ENCODE results near the gene TNIK. TPM values are rescaled to one million over a fixed set of nuclear protein-coding genes. Genes with fewer than 3 reads are reported as not detected.
"Not testable (repeated sequence)": the region's sequence is repeated elsewhere in the genome, so short reads cannot be mapped to it uniquely, and the experiment has no call there.

The TNIK gene
- total RNA-seq, 2 donors from 2014 or later, result 96.4 to 98.9 TPM

GRCh38 chr3:171393032-171393744 is 67.0 kb downstream of the TNIK start:
- ATAC-seq (no peak), DNase-seq (no peak)
- Mint-ChIP-seq H3K27ac (no peak overlapping the region), H3K36me3 (ENCODE audit: low read depth) (no peaks in the 10 kb centered on the region), H3K27me3 (no peaks in the 10 kb centered on the region), H3K4me3 (no peak overlapping the region), H3K4me1 (peaks cover 30% of the 10 kb centered on the region)
- no peaks in the 10 kb centered on the region for H3K9me3 ChIP-seq (ENCODE audit: control insufficient read depth, low read length, poor library complexity, severe bottlenecking)

GRCh38 chr3:171391432-171391831 is 68.8 kb downstream of the TNIK start:
- DNase-seq (no peak), ATAC-seq (no peak)
- Mint-ChIP-seq H3K27me3 (no peaks in the 10 kb centered on the region), H3K27ac (no peak overlapping the region), H3K4me1 (peaks cover 38% of the 10 kb centered on the region), H3K4me3 (no peak overlapping the region), H3K36me3 (ENCODE audit: low read depth) (no peaks in the 10 kb centered on the region)
- no peaks in the 10 kb centered on the region for H3K9me3 ChIP-seq (ENCODE audit: control insufficient read depth, low read length, poor library complexity, severe bottlenecking)

GRCh38 chr3:171390051-171390941 is 69.9 kb downstream of the TNIK start:
- Mint-ChIP-seq H3K4me3 (no peak overlapping the region), H3K27me3 (no peaks in the 10 kb centered on the region), H3K4me1 (peaks cover 36% of the 10 kb centered on the region), H3K36me3 (ENCODE audit: low read depth) (no peaks in the 10 kb centered on the region), H3K27ac (no peak overlapping the region)
- H3K9me3 ChIP-seq (ENCODE audit: control insufficient read depth, low read length, poor library complexity, severe bottlenecking), result no peaks in the 10 kb centered on the region
- DNase-seq (no peak), ATAC-seq (no peak)

- no peak for DNase-seq
- Mint-ChIP-seq H3K27ac (no peak overlapping the region), H3K27me3 (no peaks in the 10 kb centered on the region), H3K36me3 (ENCODE audit: low read depth) (no peaks in the 10 kb centered on the region), H3K4me3 (no peak overlapping the region), H3K4me1 (peaks cover 35% of the 10 kb centered on the region)
- no peaks in the 10 kb centered on the region for H3K9me3 ChIP-seq (ENCODE audit: control insufficient read depth, low read length, poor library complexity, severe bottlenecking)
- no peak for ATAC-seq
These were observed 70.7 kb downstream of the TNIK start for GRCh38 chr3:171389491-171389890.

GRCh38 chr3:171388527-171388926 is 71.7 kb downstream of the TNIK start:
- H3K9me3 ChIP-seq (ENCODE audit: control insufficient read depth, low read length, poor library complexity, severe bottlenecking), result no peaks in the 10 kb centered on the region
- Mint-ChIP-seq H3K27ac (peak overlapping the region; percentile 64), H3K4me3 (no peak overlapping the region), H3K4me1 (peaks cover 44% of the 10 kb centered on the region), H3K36me3 (ENCODE audit: low read depth) (no peaks in the 10 kb centered on the region), H3K27me3 (no peaks in the 10 kb centered on the region)
- DNase-seq (no peak), ATAC-seq (no peak)

GRCh38 chr3:171387062-171387461 is 73.1 kb downstream of the TNIK start:
- H3K4me1 Mint-ChIP-seq, result peaks cover 44% of the 10 kb centered on the region
- DNase-seq (no peak), ATAC-seq (no peak)
- no peak overlapping the region for H3K27ac Mint-ChIP-seq
- no peak overlapping the region for H3K4me3 Mint-ChIP-seq
- no peaks in the 10 kb centered on the region for H3K36me3 Mint-ChIP-seq (ENCODE audit: low read depth)
- H3K9me3 ChIP-seq (ENCODE audit: control insufficient read depth, low read length, poor library complexity, severe bottlenecking), result no peaks in the 10 kb centered on the region
- no peaks in the 10 kb centered on the region for H3K27me3 Mint-ChIP-seq

- ATAC-seq (no peak), DNase-seq (no peak)
- no peaks in the 10 kb centered on the region for H3K36me3 Mint-ChIP-seq (ENCODE audit: low read depth)
- peaks cover 53% of the 10 kb centered on the region for H3K4me1 Mint-ChIP-seq
- no peaks in the 10 kb centered on the region for H3K27me3 Mint-ChIP-seq
- H3K27ac Mint-ChIP-seq, result peak overlapping the region; percentile 12
- H3K4me3 Mint-ChIP-seq, result no peak overlapping the region
- no peaks in the 10 kb centered on the region for H3K9me3 ChIP-seq (ENCODE audit: control insufficient read depth, low read length, poor library complexity, severe bottlenecking)
These were observed 75.1 kb downstream of the TNIK start for GRCh38 chr3:171385086-171385485.

- no peaks in the 10 kb centered on the region for H3K9me3 ChIP-seq (ENCODE audit: control insufficient read depth, low read length, poor library complexity, severe bottlenecking)
- H3K4me3 Mint-ChIP-seq, result no peak overlapping the region
- H3K36me3 Mint-ChIP-seq (ENCODE audit: low read depth), result no peaks in the 10 kb centered on the region
- H3K4me1 Mint-ChIP-seq, result peaks cover 51% of the 10 kb centered on the region
- DNase-seq (no peak), ATAC-seq (no peak)
- H3K27ac Mint-ChIP-seq, result peak overlapping the region; percentile 84
- H3K27me3 Mint-ChIP-seq, result no peaks in the 10 kb centered on the region
These were observed 75.9 kb downstream of the TNIK start for GRCh38 chr3:171384101-171384891.

GRCh38 chr3:171383206-171384018 is 76.8 kb downstream of the TNIK start:
- H3K4me3 Mint-ChIP-seq, result no peak overlapping the region
- H3K27ac Mint-ChIP-seq, result peak overlapping the region; percentile 84
- H3K4me1 Mint-ChIP-seq, result peaks cover 48% of the 10 kb centered on the region
- H3K36me3 Mint-ChIP-seq (ENCODE audit: low read depth), result no peaks in the 10 kb centered on the region
- no peaks in the 10 kb centered on the region for H3K27me3 Mint-ChIP-seq
- no peak for ATAC-seq
- no peak for DNase-seq
- no peaks in the 10 kb centered on the region for H3K9me3 ChIP-seq (ENCODE audit: control insufficient read depth, low read length, poor library complexity, severe bottlenecking)

- ATAC-seq; DNase-seq; H3K9me3 ChIP-seq (ENCODE audit: control insufficient read depth, low read length, poor library complexity, severe bottlenecking); H3K27ac Mint-ChIP-seq; H3K27me3 Mint-ChIP-seq; H3K4me3 Mint-ChIP-seq; H3K36me3 Mint-ChIP-seq (ENCODE audit: low read depth): not testable (repeated sequence)
- peaks cover 45% of the 10 kb centered on the region for H3K4me1 Mint-ChIP-seq
These were observed 77.9 kb downstream of the TNIK start for GRCh38 chr3:171382347-171382746.

GRCh38 chr3:171380711-171381425 is 79.3 kb downstream of the TNIK start:
- H3K27me3 Mint-ChIP-seq, result no peaks in the 10 kb centered on the region
- H3K4me1 Mint-ChIP-seq, result peaks cover 50% of the 10 kb centered on the region
- no peaks in the 10 kb centered on the region for H3K36me3 Mint-ChIP-seq (ENCODE audit: low read depth)
- DNase-seq (no peak), ATAC-seq (no peak)
- H3K4me3 Mint-ChIP-seq, result no peak overlapping the region
- no peak overlapping the region for H3K27ac Mint-ChIP-seq
- H3K9me3 ChIP-seq (ENCODE audit: control insufficient read depth, low read length, poor library complexity, severe bottlenecking), result no peaks in the 10 kb centered on the region

GRCh38 chr3:171379961-171380483 is 80.2 kb downstream of the TNIK start:
- H3K9me3 ChIP-seq (ENCODE audit: control insufficient read depth, low read length, poor library complexity, severe bottlenecking), result no peaks in the 10 kb centered on the region
- Mint-ChIP-seq H3K27ac (peak overlapping the region; percentile 39), H3K4me3 (no peak overlapping the region), H3K27me3 (no peaks in the 10 kb centered on the region), H3K4me1 (peaks cover 54% of the 10 kb centered on the region), H3K36me3 (ENCODE audit: low read depth) (no peaks in the 10 kb centered on the region)
- DNase-seq, result no peak
- no peak for ATAC-seq

Data from T-helper 17 cell (primary cell).